B cell (primary cell): ENCODE measurements around the gene PTCD3. TPM values are rescaled to one million over a fixed set of nuclear protein-coding genes. Genes with fewer than 3 reads are reported as not detected.

Source experiments
- ATAC-seq: fragments of 200-7000 bp; cut with Tn5 transposase; one replicate; pipeline ENCODE4 v1.10.0; 2021; ENCODE audit warnings: low read depth, mild to moderate bottlenecking, moderate number of reproducible peaks, moderate library complexity
- CTCF ChIA-PET: fragments of 350-600 bp; sonication (Branson Sonifier 250); formaldehyde crosslinking; loops from one replicate; lab custom pipeline; 2021; ENCODE audit warnings: antibody characterized with exemption, inconsistent platforms; lab: Charles Lee
- POLR2A ChIA-PET: fragments of 350-600 bp; sonication (Branson Sonifier 250); formaldehyde crosslinking; loops from one replicate; lab custom pipeline; 2021; ENCODE audit warnings: antibody characterized with exemption; lab: Charles Lee
- DNase-seq: peaks from one replicate; pipeline ENCODE4 v3.0.0; 2013
- H2AFZ ChIP-seq: 2 replicates; pipeline ENCODE4 v1.6.1; 2012; ENCODE audit warnings: mild to moderate bottlenecking, low read depth, low read length; ENCODE audit not compliant: insufficient read depth, poor library complexity, severe bottlenecking
- H3K27ac ChIP-seq, 2 donors: 1 replicate in 1 of 2; 2 replicates in 1 of 2; pipeline ENCODE4 v1.5.1; 2012 to 2013; ENCODE audit warnings: low read length in 2 of 2, mild to moderate bottlenecking in 2 of 2, moderate library complexity in 1 of 2
- H3K27me3 ChIP-seq, 4 experiments: fragments of 200-600 bp in 1 of 4; sonication (generic) in 1 of 4; replicated peaks in 1 of 4; 1 replicate in 2 of 4; 2 replicates in 2 of 4; pipeline versions ENCODE4 v1.6.1 to v1.7.0; 2013 to 2016; ENCODE audit warnings: low read length in 3 of 4, mild to moderate bottlenecking in 2 of 4, mixed read lengths in 1 of 4, moderate library complexity in 1 of 4; ENCODE audit not compliant: insufficient read depth in 4 of 4, control insufficient read depth in 3 of 4; ENCODE audit errors: control extremely low read depth in 1 of 4
- H3K36me3 ChIP-seq, 2 experiments: replicated peaks in 1 of 2; 1 replicate in 1 of 2; 2 replicates in 1 of 2; pipeline versions ENCODE4 v1.6.1 to v1.7.1; 2013; ENCODE audit warnings: low read length in 1 of 2; ENCODE audit not compliant: insufficient read depth in 2 of 2, control insufficient read depth in 1 of 2; ENCODE audit errors: control extremely low read depth in 1 of 2, extremely low read depth in 1 of 2
- H3K4me1 ChIP-seq, 2 donors: fragments of 200-600 bp in 1 of 2; sonication (generic) in 1 of 2; 1 replicate in 1 of 2; 2 replicates in 1 of 2; pipeline versions ENCODE4 v1.5.1 to v1.6.1; 2013 to 2017; ENCODE audit warnings: low read length in 2 of 2; ENCODE audit not compliant: control insufficient read depth in 2 of 2, insufficient read depth in 2 of 2
- H3K4me2 ChIP-seq: replicated peaks from 2 replicates; pipeline ENCODE3; 2012; ENCODE audit warnings: mild to moderate bottlenecking, low read depth, low read length; ENCODE audit not compliant: poor library complexity, severe bottlenecking
- H3K4me3 ChIP-seq, 5 experiments: fragments of 200-600 bp in 1 of 5; sonication (generic) in 1 of 5; 1 replicate in 3 of 5; 2 replicates in 2 of 5; pipeline versions ENCODE4 v1.5.1 to v1.7.0; 2011 to 2016; ENCODE audit warnings: low read length in 4 of 5, mild to moderate bottlenecking in 4 of 5, low read depth in 2 of 5, control low read depth in 1 of 5, moderate library complexity in 1 of 5; ENCODE audit not compliant: insufficient read depth in 1 of 5; ENCODE audit errors: control extremely low read depth in 1 of 5, extremely low read depth in 1 of 5
- H3K79me2 ChIP-seq: fragments of 200-600 bp; sonication (generic); one replicate; pipeline ENCODE4 v1.6.0; 2016; ENCODE audit warnings: low read length; ENCODE audit not compliant: control insufficient read depth, insufficient read depth
- H3K9ac ChIP-seq: fragments of 200-600 bp; sonication (generic); 2 replicates; pipeline ENCODE4 v1.6.1; 2017; ENCODE audit warnings: mild to moderate bottlenecking, low read length, moderate library complexity
- H3K9me3 ChIP-seq, 3 donors: one replicate each; pipeline versions ENCODE4 v1.6.1 to v1.7.1; 2013; ENCODE audit warnings: low read length in 2 of 3; ENCODE audit not compliant: control insufficient read depth in 2 of 3, insufficient read depth in 1 of 3; ENCODE audit errors: control extremely low read depth in 1 of 3
- H4K20me1 ChIP-seq: 2 replicates; pipeline ENCODE4 v1.6.0; 2012; ENCODE audit warnings: mild to moderate bottlenecking, low read length; ENCODE audit not compliant: insufficient read depth, control insufficient read depth, poor library complexity, severe bottlenecking
- H3K27ac Mint-ChIP-seq: one replicate; pipeline ENCODE4 v1.8.0; 2021; ENCODE audit warnings: mixed read lengths
- H3K27me3 Mint-ChIP-seq: one replicate; pipeline ENCODE4 v1.8.0; 2021; ENCODE audit warnings: mixed read lengths
- H3K4me1 Mint-ChIP-seq: one replicate; pipeline ENCODE4 v1.8.0; 2021; ENCODE audit warnings: mixed read lengths
- H3K4me3 Mint-ChIP-seq: one replicate; pipeline ENCODE4 v1.8.0; 2021; ENCODE audit warnings: mixed read lengths
- H3K9me3 Mint-ChIP-seq: one replicate; pipeline ENCODE4 v1.8.0; 2022; ENCODE audit warnings: mixed read lengths; ENCODE audit not compliant: insufficient read depth
- EZH2 ChIP-seq: IDR thresholded peaks from 2 replicates; pipeline ENCODE4 v1.6.1; 2012; ENCODE audit warnings: borderline replicate concordance, low read depth, mild to moderate bottlenecking, moderate library complexity, low read length; ENCODE audit not compliant: insufficient read depth, poor library complexity, severe bottlenecking
- WGBS: methylation state at CpG from one replicate; pipeline ENCODE4 v1.1.5; 2013; ENCODE audit warnings: missing lambda C conversion rate; ENCODE audit not compliant: insufficient coverage; 5-methylcytosine and 5-hydroxymethylcytosine counted together
- intact Hi-C: fragments of 100-400 bp; cut with micrococcal nuclease; formaldehyde crosslinking; loops from one replicate; pipeline ENCODE4 v1.10.0; 2022
- polyA plus RNA-seq: library from polyadenylated mRNA; depleted of rRNA; stranded (reverse); fragments of >200 nt; gene quantifications from 2 replicates; pipeline ENCODE4 v1.2.3, GENCODE V29; 2012
- total RNA-seq, 2 donors: library from RNA; stranded (reverse); fragments of 120-200 nt in 1 of 2; gene quantifications; 1 replicate in 1 of 2; 2 replicates in 1 of 2; pipeline versions ENCODE4 v1.2.3 to v1.2.4, GENCODE V29; 2013 to 2022
- TF ChIP-seq, protein P1 (sequence below): fragments of 200-600 bp; IDR thresholded peaks from one replicate; pipeline ENCODE4 v1.8.0; 2022; ENCODE audit warnings: antibody characterized with exemption, mild to moderate bottlenecking

Gene PTCD3
- total and polyA plus RNA-seq, 2 donors (not counting 1 experiment from before 2014, with no cell fraction given) = 61.4 to 174 TPM

DNA sequence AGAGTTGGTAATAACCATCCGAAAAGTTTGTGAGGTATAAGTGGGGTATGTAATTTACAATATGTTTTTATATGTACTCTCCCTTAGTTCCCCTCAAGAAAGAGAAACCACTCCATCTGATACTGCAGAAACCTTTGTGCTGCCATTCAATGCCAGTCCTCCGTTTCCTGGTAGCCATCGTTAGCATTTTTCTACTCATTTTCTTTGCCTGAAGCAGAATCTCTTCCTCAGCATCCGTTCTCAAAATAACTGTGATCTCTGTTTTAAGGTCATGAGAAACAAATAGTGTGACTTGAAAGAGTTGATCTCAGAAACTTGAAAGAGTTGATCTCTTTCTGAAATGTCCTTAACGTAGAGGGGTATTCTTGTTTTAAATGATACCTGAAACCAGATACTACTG lies 996 bp downstream of the PTCD3 start:
- H3K4me3 ChIP-seq = peak overlapping the region; percentile 88 to 96 (median 89)
- H3K4me1 ChIP-seq = peaks cover 16 to 22% of the 10 kb centered on the region in 2 donors
- H3K4me2 ChIP-seq = peak overlapping the region; percentile 84
- Mint-ChIP-seq H3K9me3 (no peaks in the 10 kb centered on the region), H3K27me3 (no peaks in the 10 kb centered on the region), H3K4me3 (peak overlapping the region; percentile 93), H3K4me1 (peaks cover 52% of the 10 kb centered on the region), H3K27ac (no peak overlapping the region)
- no peaks in the 10 kb centered on the region for H3K27me3 ChIP-seq
- H3K9me3 ChIP-seq = no peaks in the 10 kb centered on the region
- ATAC-seq = no peak
- ChIA-PET CTCF (interaction anchor here (1.6 to 2.1 kb wide), 2 partner anchors 71 to 279 kb away, joined by 6 to 15 read pairs; no protein-coding TSS in a partner anchor), POLR2A (interaction anchor here (0.7 to 1.0 kb wide), 2 partner anchors 13 to 491 kb away, joined by 3 read pairs; partner anchors contain the start of gene USP39)
- intact Hi-C loops = loop anchor here (10.0 kb wide), 1 partner anchor 492 kb away; the partner anchor contains the start of genes C2orf68 and USP39
- peak overlapping the region; percentile 86 for H2AFZ ChIP-seq
- no peak for DNase-seq
- peak overlapping the region; percentile 84 for H3K9ac ChIP-seq
- TF ChIP-seq, protein P1, sequence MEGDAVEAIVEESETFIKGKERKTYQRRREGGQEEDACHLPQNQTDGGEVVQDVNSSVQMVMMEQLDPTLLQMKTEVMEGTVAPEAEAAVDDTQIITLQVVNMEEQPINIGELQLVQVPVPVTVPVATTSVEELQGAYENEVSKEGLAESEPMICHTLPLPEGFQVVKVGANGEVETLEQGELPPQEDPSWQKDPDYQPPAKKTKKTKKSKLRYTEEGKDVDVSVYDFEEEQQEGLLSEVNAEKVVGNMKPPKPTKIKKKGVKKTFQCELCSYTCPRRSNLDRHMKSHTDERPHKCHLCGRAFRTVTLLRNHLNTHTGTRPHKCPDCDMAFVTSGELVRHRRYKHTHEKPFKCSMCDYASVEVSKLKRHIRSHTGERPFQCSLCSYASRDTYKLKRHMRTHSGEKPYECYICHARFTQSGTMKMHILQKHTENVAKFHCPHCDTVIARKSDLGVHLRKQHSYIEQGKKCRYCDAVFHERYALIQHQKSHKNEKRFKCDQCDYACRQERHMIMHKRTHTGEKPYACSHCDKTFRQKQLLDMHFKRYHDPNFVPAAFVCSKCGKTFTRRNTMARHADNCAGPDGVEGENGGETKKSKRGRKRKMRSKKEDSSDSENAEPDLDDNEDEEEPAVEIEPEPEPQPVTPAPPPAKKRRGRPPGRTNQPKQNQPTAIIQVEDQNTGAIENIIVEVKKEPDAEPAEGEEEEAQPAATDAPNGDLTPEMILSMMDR = no peak
- TF ChIP-seq EZH2 = no peak
- H3K27ac ChIP-seq = peak overlapping the region in 1 of 2 donors; percentile 92
- H3K79me2 ChIP-seq = peaks cover 89% of the 10 kb centered on the region
- peaks cover 3 to 25% of the 10 kb centered on the region in 2 experiments for H3K36me3 ChIP-seq
- peaks cover 27% of the 10 kb centered on the region for H4K20me1 ChIP-seq
- WGBS = 20% methylated on average over 1 of the region's 5 CpGs

DNA sequence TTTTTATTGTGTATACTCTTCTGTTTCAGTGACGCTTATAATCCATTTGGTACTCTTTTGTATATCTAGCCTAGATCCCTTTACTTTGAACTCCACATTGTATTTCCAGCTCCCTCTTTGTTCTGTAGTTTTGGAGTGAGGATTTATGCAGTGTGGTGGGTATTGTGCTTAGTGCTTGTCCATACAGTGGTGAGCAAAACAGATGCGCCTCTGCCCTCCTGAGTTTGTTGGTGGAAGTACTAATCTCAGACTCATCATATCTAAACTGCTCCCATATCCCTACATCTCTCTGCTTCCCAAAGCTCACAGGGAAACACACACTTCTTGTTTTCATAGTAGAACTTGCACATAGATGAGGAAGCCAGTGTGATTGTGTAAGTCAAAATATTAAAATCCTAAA lies 12.1 kb downstream of the PTCD3 start:
- H3K9ac ChIP-seq = no peak overlapping the region
- H3K36me3 ChIP-seq = peaks cover 25 to 92% of the 10 kb centered on the region in 2 experiments
- ChIA-PET CTCF (interaction anchor here (1.3 kb wide), 1 partner anchor 290 kb away, joined by 3 read pairs; no protein-coding TSS in a partner anchor), POLR2A (no interaction called here)
- WGBS = no CpG with 5 or more reads among the region's 2 CpGs
- H3K79me2 ChIP-seq = peaks cover 7% of the 10 kb centered on the region
- H3K4me3 ChIP-seq = no peak overlapping the region
- peaks cover 28% of the 10 kb centered on the region for H4K20me1 ChIP-seq
- H2AFZ ChIP-seq = no peak overlapping the region
- no peak overlapping the region for H3K4me3 Mint-ChIP-seq
- no peaks in the 10 kb centered on the region for H3K27me3 ChIP-seq
- DNase-seq (no peak), ATAC-seq (no peak)
- no peak overlapping the region for H3K27ac Mint-ChIP-seq
- TF ChIP-seq, protein P1 = no peak
- no peak for TF ChIP-seq EZH2
- H3K4me1 Mint-ChIP-seq = no peaks in the 10 kb centered on the region
- H3K4me1 ChIP-seq = no peaks in the 10 kb centered on the region
- H3K4me2 ChIP-seq = no peak overlapping the region
- no peaks in the 10 kb centered on the region for H3K27me3 Mint-ChIP-seq
- no peak overlapping the region for H3K27ac ChIP-seq
- no peaks in the 10 kb centered on the region for H3K9me3 Mint-ChIP-seq
- H3K9me3 ChIP-seq = no peaks in the 10 kb centered on the region
- intact Hi-C loops = no loop called here
